Right kidney (tissue), 1 donor: ENCODE measurements around the gene TRIM38.
"Not testable (repeated sequence)": the region's sequence is repeated elsewhere in the genome, so short reads cannot be mapped to it uniquely, and the experiment has no call there.

Experiments used
- DNase-seq: peaks from one replicate; pipeline ENCODE4 v3.0.0-alpha.2; 2016

Gene TRIM38

DNA sequence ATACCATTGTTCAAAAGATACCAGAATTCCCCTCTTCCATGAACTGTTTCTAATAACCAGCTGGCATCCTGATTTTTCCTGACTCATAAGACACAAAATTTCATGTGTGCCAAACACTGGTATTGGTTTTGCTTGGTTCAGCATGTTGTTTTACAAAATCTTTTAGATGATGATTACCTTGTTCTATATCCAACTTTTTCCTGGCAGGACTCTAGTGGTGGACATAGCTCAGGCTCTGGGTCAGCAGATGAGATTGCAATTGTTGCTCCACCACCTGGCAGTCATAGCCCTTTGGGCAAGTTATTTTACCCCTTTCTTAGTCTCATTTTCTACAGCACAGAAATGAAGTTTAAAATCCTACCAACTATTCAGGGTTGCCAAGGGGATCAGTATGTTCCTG lies 6.2 kb downstream of the TRIM38 start:
- DNase-seq = no peak

- DNase-seq = no peak
Observed at GRCh38 chr6:25971187-25971821, 8.7 kb downstream of the TRIM38 start.

- DNase-seq = no peak
Observed at GRCh38 chr6:25972128-25972527, 9.5 kb downstream of the TRIM38 start.

GRCh38 chr6:25972902-25973301 lies 10.3 kb downstream of the TRIM38 start:
- DNase-seq = no peak

DNA sequence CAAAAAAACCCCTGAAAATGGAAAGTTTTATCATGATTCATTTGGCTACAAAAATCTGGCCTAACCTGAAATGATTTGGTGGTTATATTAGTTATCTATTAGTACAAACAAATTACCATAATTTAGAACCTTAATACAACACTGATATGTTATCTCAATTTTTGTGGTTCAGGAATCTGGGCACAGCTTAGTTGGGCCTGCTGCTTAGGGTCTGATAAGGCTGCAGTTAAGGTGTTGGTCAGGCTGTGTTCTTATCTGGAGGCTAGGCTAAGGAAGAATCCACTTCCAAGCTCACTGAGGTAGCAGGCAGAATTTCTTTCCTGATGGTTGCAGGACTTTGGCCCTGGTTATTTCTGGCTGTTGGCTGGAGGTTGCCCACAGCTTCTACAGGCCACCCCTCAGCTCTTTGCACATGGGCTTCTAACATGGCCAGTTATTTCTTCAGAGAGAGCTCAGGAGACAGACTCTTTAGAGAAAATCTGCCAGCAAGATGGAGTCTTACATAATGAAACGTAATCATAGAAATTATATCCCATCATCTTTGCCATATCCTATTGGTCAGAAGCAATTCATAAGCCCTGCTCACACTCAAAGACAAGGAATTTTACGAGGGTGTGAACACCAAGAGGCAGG lies 11.4 kb downstream of the TRIM38 start:
- DNase-seq = no peak

GRCh38 chr6:25975923-25976560 lies 13.4 kb downstream of the TRIM38 start:
- no peak for DNase-seq

DNA sequence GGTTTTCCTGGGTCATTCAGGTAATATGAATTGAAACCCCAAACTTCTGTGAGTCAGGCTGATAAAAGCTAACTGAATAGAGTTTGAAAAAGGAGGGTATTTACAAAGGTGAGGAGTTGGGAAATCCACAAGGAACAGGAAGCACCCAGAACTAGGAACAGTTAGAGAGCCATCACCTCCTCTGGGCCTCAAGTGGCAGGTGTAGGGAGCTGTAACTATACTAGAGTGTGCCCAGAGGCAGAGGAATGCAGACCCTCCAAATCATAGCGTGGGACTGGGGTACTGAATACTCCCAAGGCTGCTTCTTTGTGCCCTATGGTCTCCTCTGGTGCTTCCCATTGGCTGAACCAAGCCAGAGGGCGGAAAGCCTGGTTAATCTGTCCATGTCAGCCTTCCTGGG lies 18.3 kb downstream of the TRIM38 start:
- DNase-seq = no peak

GRCh38 chr6:25981568-25982263 lies 19.1 kb downstream of the TRIM38 start:
- no peak for DNase-seq

DNA sequence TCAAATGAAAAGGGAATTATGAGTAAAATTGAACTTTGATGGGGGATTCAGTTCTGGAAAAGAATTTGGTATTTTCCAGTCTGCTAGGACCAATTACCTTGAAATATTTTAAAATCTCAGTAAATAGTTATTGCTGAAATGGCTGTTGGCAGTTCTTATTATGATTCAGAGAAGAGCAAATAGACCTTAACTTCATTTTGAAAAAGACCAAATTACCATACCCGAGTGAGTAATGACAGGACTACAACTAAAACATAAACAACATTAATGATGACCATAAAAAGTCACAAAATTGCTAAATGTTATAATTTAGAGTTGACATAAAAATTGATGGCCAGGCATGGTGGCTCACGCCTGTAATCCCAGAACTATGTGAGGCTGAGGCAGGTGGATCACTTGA lies 21.7 kb downstream of the TRIM38 start:
- no peak for DNase-seq

GRCh38 chr6:25987845-25988244 lies 25.2 kb downstream of the TRIM38 start:
- DNase-seq = no peak

DNA sequence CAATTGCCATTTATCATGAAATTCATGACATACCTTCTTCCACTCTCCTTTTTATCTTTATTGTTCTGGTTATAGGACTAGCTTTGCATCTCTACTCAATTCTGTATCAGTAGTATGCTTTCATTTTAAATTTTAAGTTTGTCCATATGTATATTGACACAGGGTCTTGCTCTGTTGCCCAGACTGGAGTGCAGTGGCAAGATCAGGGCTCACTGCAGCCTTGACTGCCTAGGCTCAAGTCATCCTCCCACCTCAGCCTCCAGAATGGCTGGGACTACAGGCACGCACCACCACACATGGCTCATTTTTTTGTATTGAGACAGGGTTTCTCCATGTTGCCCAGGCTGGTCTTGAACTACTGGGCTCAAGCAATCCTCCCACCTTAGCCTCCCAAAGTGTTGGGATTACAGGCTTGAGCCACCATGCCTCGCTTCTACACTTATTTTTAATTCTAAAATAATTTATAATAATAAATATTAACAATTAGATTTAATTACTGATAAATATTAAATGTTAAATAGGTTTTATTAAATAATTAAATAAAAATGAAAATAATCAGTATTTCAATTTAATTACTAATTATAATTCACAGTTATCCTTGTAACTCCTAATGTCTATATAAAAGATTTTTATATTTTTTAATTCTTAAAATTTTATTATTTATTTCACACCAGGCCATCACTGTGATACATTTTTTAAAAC lies 27.7 kb downstream of the TRIM38 start:
- no peak for DNase-seq

DNA sequence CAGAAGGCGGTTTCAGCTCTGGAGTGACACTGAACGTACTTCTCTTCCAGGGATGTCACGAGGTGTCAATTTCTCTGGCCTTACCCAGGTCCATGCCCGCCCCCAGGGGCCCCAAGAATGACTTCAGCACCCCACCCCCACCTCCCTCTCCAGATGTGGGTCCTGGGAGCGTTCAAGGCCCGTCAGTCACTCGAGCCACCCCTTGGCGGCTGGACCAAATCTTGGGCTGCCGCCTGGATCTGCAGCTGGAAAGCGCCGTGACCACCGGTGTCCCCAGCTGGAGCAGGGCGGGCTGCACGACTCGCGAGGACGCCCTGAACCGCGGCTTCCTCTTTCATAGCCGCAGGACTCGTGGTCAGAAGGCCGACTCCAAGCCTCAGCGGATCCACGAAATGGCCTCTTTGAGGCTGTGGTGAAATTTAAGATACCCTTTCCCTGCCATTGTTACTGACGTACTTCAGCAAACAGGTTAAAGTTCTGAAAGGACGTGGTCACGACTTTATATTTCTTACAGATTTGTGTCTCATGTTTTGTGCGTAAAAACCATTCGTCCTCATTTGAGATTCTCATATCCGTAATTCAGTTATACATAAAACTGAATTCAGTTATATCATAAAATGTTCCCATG lies 29.3 kb downstream of the TRIM38 start:
- DNase-seq = peak; percentile 89

- peak; percentile 96 for DNase-seq
Observed at GRCh38 chr6:25992413-25993340, 30.1 kb downstream of the TRIM38 start.

GRCh38 chr6:25993341-25993684 lies 30.7 kb downstream of the TRIM38 start:
- not testable (repeated sequence) for DNase-seq

DNA sequence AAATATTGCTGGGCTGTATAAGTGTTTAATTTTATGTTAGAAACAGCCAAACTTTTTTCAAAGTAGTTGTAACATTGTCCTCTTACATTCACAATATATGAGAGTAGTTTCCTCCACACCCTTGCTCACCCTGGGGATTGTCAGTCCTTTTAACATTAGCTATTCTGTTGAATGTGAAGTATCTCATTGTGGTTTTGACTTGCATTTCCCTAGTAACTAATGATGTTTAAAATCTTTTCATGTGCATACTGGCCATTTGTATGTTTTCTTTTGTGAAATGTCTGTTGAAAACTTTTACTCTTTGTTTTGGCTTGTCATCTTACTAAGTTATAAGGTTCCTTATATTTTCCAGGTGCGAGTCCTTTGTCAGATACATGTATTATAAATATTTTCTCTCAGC lies 32.9 kb downstream of the TRIM38 start:
- DNase-seq = no peak

DNA sequence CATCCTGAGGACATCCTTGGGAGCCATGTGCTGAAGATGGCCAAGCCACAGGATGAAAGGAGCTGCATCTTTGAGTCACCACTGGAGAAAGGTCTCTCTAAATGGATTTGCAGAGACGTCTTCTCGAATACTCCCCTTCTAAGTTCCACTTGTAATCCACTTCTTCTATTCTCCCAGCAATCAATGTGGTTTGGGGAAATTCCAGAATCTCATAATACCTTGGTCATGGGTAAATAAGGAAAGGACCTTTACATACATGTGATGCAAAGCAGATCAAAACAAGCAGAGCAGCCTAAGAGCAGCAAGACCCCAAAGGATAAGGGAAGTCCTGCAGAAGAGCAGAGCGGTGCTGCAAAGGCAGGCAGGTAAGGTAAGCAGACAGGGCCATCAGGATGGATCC lies 35.3 kb downstream of the TRIM38 start:
- DNase-seq = no peak

GRCh38 chr6:25998379-25998778 lies 35.8 kb downstream of the TRIM38 start:
- no peak for DNase-seq

DNA sequence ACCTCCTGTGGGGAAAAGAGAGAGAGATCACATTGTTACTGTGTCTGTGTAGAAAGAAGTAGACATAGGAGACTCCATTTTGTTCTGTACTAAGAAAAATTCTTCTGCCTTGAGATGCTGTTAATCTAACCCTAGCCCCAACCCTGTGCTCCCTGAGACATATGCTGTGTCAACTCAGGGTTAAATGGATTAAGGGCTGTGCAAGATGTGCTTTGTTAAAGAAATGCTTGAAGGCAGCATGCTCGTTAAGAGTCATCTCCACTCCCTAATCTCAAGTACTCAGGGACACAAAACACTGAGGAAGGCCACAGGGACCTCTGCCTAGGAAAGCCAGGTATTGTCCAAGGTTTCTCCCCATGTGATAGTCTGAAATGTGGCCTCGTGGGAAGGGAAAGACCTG lies 36.6 kb downstream of the TRIM38 start:
- not testable (repeated sequence) for DNase-seq

DNA sequence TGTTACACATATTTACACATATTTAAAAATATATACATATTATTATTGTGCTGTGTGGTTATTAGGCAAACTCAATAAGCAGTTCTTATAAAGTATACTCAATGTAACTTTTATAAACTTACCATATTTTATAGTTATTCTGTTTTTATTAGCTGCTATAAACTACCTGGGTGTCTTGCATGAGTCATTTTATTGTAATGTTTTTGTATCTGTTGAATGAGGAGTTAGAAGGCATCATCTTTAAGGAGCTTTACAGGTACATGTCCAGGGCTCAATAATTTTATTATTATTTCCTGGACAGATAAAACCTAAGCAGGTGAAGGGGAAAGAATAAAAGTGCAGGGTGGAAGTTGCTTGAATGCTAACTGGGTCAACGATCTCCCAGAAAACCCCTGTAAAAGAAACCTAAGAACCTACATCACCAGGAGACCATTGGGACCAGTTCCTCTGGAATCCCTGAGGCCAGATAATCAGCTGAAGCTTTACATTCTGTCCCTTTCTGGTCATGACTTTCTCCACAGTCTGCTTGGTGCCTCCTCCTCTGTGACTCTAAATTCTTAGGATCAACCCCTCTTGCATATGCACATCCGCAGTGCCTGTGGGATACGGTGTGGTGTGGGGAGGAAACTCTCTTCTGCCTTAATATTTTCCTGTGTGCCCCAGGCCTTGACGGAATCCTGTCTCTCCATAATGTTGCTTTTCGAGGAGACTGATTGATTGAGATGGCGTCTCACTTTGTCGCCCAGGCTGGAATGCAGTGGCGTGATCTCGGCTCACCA lies 38.0 kb downstream of the TRIM38 start:
- no peak for DNase-seq

- DNase-seq = no peak
Observed at GRCh38 chr6:26003102-26003694, 40.6 kb downstream of the TRIM38 start.
